ENCODE measurements around the gene NEMP2. TPM values are rescaled to one million over a fixed set of nuclear protein-coding genes. Genes with fewer than 3 reads are reported as not detected.

The NEMP2 gene
- polyA plus RNA-seq, 1 donor (not counting 4 experiments of a cell fraction or from before 2014, with no cell fraction given) = 2.1 TPM

GRCh38 chr2:190467575-190468083 lies 66.9 kb downstream of the NEMP2 start:
- no peak overlapping the region for H3K4me3 ChIP-seq (ENCODE audit: control insufficient read depth in 2 of 3, extremely low read depth in 1 of 3, insufficient read depth in 2 of 3, low read depth in 1 of 3, low read length in 3 of 3)
- H3K36me3 ChIP-seq (ENCODE audit: control insufficient read depth in 2 of 2, extremely low read depth in 1 of 2, insufficient read depth in 2 of 2, low read length in 2 of 2) = no peaks in the 10 kb centered on the region
- no peaks in the 10 kb centered on the region for H4K20me1 ChIP-seq (ENCODE audit: control insufficient read depth, extremely low read depth, insufficient read depth, low read length)
- H3K9me3 ChIP-seq (ENCODE audit: control insufficient read depth, low read depth, low read length) = no peaks in the 10 kb centered on the region
- no peak overlapping the region for H2AFZ ChIP-seq (ENCODE audit: control insufficient read depth, low read length)
- peaks cover 25% of the 10 kb centered on the region for H3K4me1 ChIP-seq (ENCODE audit: control insufficient read depth, extremely low read depth, insufficient read depth, low read length)
- dilution Hi-C loops (cut with MboI; ENCODE audit: extremely low pct_ligation_motif_present, low sequenced_read_pairs) = no loop called here
- no peaks in the 10 kb centered on the region for H3K79me2 ChIP-seq (ENCODE audit: control insufficient read depth, insufficient read depth, low read length)
- no peak overlapping the region for H3K9ac ChIP-seq (ENCODE audit: control insufficient read depth, extremely low read depth, insufficient read depth, low read length)
- no peaks in the 10 kb centered on the region for H3K9me1 ChIP-seq (ENCODE audit: control insufficient read depth, extremely low read depth, insufficient read depth, low read length)
- no peak overlapping the region for H3K27ac ChIP-seq (ENCODE audit: control insufficient read depth, insufficient read depth, low read length)
- TF ChIP-seq CTCF (optimal IDR thresholded peaks at IDR 0.05 in 1 of 3, IDR thresholded peaks at IDR 0.05 in 1 of 3, conservative IDR thresholded peaks at IDR 0.05 in 1 of 3; ENCODE audit: extremely low read depth in 1 of 3, insufficient read depth in 2 of 3, low read length in 3 of 3) (no peak), EZH2 (IDR thresholded peaks at IDR 0.05; ENCODE audit: low read length) (no peak)
- H3K4me2 ChIP-seq (ENCODE audit: control insufficient read depth, extremely low read depth, insufficient read depth, low read depth, low read length) = peak overlapping the region; percentile 8
- FAIRE-seq (peak; percentile 39), DNase-seq (ENCODE audit: low read depth, low spot score) (no peak)
- no peaks in the 10 kb centered on the region for H3K27me3 ChIP-seq (ENCODE audit: control insufficient read depth, extremely low read depth, insufficient read depth, low read length)

- dilution Hi-C loops (cut with MboI; ENCODE audit: extremely low pct_ligation_motif_present, low sequenced_read_pairs) = no loop called here
- FAIRE-seq = no peak
- H3K36me3 ChIP-seq (ENCODE audit: control insufficient read depth in 2 of 2, extremely low read depth in 1 of 2, insufficient read depth in 2 of 2, low read length in 2 of 2) = no peaks in the 10 kb centered on the region
- H3K9ac ChIP-seq (ENCODE audit: control insufficient read depth, extremely low read depth, insufficient read depth, low read length) = no peak overlapping the region
- H3K4me3 ChIP-seq (ENCODE audit: control insufficient read depth in 2 of 3, extremely low read depth in 1 of 3, insufficient read depth in 2 of 3, low read depth in 1 of 3, low read length in 3 of 3) = no peak overlapping the region
- H3K4me2 ChIP-seq (ENCODE audit: control insufficient read depth, extremely low read depth, insufficient read depth, low read depth, low read length) = no peak overlapping the region
- H3K27ac ChIP-seq (ENCODE audit: control insufficient read depth, insufficient read depth, low read length) = no peak overlapping the region
- H3K9me1 ChIP-seq (ENCODE audit: control insufficient read depth, extremely low read depth, insufficient read depth, low read length) = no peaks in the 10 kb centered on the region
- no peak for DNase-seq (ENCODE audit: low read depth, low spot score)
- no peaks in the 10 kb centered on the region for H3K9me3 ChIP-seq (ENCODE audit: control insufficient read depth, low read depth, low read length)
- H2AFZ ChIP-seq (ENCODE audit: control insufficient read depth, low read length) = no peak overlapping the region
- H4K20me1 ChIP-seq (ENCODE audit: control insufficient read depth, extremely low read depth, insufficient read depth, low read length) = no peaks in the 10 kb centered on the region
- peaks cover 25% of the 10 kb centered on the region for H3K4me1 ChIP-seq (ENCODE audit: control insufficient read depth, extremely low read depth, insufficient read depth, low read length)
- no peak for TF ChIP-seq CTCF (optimal IDR thresholded peaks at IDR 0.05 in 1 of 3, IDR thresholded peaks at IDR 0.05 in 1 of 3, conservative IDR thresholded peaks at IDR 0.05 in 1 of 3; ENCODE audit: extremely low read depth in 1 of 3, insufficient read depth in 2 of 3, low read length in 3 of 3)
- no peak for TF ChIP-seq EZH2 (IDR thresholded peaks at IDR 0.05; ENCODE audit: low read length)
- no peaks in the 10 kb centered on the region for H3K79me2 ChIP-seq (ENCODE audit: control insufficient read depth, insufficient read depth, low read length)
- no peaks in the 10 kb centered on the region for H3K27me3 ChIP-seq (ENCODE audit: control insufficient read depth, extremely low read depth, insufficient read depth, low read length)
These were observed 67.6 kb downstream of the NEMP2 start for GRCh38 chr2:190466819-190467446.
